GM10248 (cell line): ENCODE results near the gene OR2T3.

Experiments used
- CTCF ChIA-PET: fragments of 300-600 bp; sonication (Branson Sonifier 250); formaldehyde crosslinking; extraction: SDS; loops from one replicate; lab custom pipeline; 2021; ENCODE audit warnings: antibody characterized with exemption; lab: Yijun Ruan, JAX
- POLR2A ChIA-PET: fragments of 350-650 bp; sonication (Branson Sonifier 250); formaldehyde crosslinking; extraction: SDS; loops from one replicate; lab custom pipeline; 2020; ENCODE audit warnings: antibody characterized with exemption; lab: Yijun Ruan, JAX
- DNase-seq: peaks from one replicate; pipeline ENCODE4 v3.0.0; 2012; ENCODE audit errors: extremely low spot score
- TF ChIP-seq, protein P1 (sequence below): IDR thresholded peaks from 2 replicates; pipeline ENCODE4 v1.5.1; 2012; ENCODE audit warnings: mild to moderate bottlenecking, low read depth; ENCODE audit errors: extremely low read depth, missing control alignments, control extremely low read depth

The OR2T3 gene

DNA sequence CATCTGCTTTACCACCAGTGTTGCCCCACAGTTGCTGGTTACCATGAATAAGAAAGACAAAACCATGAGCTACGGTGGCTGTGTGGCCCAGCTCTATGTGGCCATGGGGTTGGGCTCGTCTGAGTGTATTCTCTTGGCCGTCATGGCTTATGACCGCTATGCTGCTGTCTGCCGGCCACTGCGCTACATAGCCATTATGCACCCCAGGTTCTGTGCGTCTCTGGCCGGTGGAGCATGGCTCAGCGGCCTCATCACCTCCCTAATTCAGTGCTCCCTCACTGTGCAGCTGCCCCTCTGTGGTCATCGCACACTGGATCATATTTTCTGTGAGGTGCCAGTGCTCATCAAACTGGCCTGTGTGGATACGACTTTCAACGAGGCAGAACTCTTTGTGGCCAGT, 48.7 kb downstream of the OR2T3 start:
- DNase-seq = no peak
- ChIA-PET POLR2A (no interaction called here), CTCF (no interaction called here)
- TF ChIP-seq, protein P1, sequence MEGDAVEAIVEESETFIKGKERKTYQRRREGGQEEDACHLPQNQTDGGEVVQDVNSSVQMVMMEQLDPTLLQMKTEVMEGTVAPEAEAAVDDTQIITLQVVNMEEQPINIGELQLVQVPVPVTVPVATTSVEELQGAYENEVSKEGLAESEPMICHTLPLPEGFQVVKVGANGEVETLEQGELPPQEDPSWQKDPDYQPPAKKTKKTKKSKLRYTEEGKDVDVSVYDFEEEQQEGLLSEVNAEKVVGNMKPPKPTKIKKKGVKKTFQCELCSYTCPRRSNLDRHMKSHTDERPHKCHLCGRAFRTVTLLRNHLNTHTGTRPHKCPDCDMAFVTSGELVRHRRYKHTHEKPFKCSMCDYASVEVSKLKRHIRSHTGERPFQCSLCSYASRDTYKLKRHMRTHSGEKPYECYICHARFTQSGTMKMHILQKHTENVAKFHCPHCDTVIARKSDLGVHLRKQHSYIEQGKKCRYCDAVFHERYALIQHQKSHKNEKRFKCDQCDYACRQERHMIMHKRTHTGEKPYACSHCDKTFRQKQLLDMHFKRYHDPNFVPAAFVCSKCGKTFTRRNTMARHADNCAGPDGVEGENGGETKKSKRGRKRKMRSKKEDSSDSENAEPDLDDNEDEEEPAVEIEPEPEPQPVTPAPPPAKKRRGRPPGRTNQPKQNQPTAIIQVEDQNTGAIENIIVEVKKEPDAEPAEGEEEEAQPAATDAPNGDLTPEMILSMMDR = no peak
